Kidney (tissue), 14 donors: ENCODE measurements around the gene TMPRSS4. TPM values are rescaled to one million over a fixed set of nuclear protein-coding genes. Genes with fewer than 3 reads are reported as not detected.

Source experiments
- DNase-seq, 5 donors: peaks; one replicate each; pipeline ENCODE4 v3.0.0-alpha.2; 2013 to 2020
- FAIRE-seq: peaks from 2 replicates; lab custom pipeline; 2012; peaks lifted over from hg19 to GRCh38; lab: Jason Lieb, UNC
- H3K27ac ChIP-seq, 2 donors: one replicate each; pipeline ENCODE4 v1.7.0; 2013; ENCODE audit warnings: low read depth in 2 of 2, low read length in 2 of 2, inconsistent platforms in 1 of 2
- H3K27me3 ChIP-seq: one replicate; pipeline ENCODE4 v1.7.1; 2013; ENCODE audit warnings: low read length, inconsistent platforms; ENCODE audit not compliant: control insufficient read depth, insufficient read depth
- H3K36me3 ChIP-seq, 3 donors: one replicate each; pipeline versions ENCODE4 v1.7.0 to v1.7.1; 2013; ENCODE audit warnings: low read length in 3 of 3, control low read depth in 1 of 3, inconsistent platforms in 1 of 3; ENCODE audit not compliant: insufficient read depth in 3 of 3, control insufficient read depth in 2 of 3
- H3K4me1 ChIP-seq, 3 donors: one replicate each; pipeline versions ENCODE4 v1.7.0 to v1.7.1; 2013; ENCODE audit warnings: low read length in 3 of 3, inconsistent platforms in 1 of 3, low read depth in 1 of 3; ENCODE audit not compliant: control insufficient read depth in 2 of 3, insufficient read depth in 2 of 3
- H3K4me3 ChIP-seq, 3 donors: one replicate each; pipeline versions ENCODE4 v1.7.0 to v1.8.1; 2013; ENCODE audit warnings: low read length in 3 of 3, control low read depth in 1 of 3, inconsistent platforms in 1 of 3
- H3K9ac ChIP-seq, 3 donors: one replicate each; pipeline versions ENCODE4 v1.7.0 to v1.7.1; 2013; ENCODE audit warnings: low read length in 3 of 3, control low read depth in 1 of 3, inconsistent platforms in 1 of 3
- H3K9me3 ChIP-seq, 3 donors: one replicate each; pipeline versions ENCODE4 v1.7.0 to v1.7.1; 2013; ENCODE audit warnings: low read length in 3 of 3, control low read depth in 1 of 3, inconsistent platforms in 1 of 3; ENCODE audit not compliant: control insufficient read depth in 2 of 3, insufficient read depth in 1 of 3
- CTCF ChIP-seq: IDR thresholded peaks from 3 replicates; pipeline ENCODE4 v1.5.1; 2012; ENCODE audit warnings: mild to moderate bottlenecking, moderate library complexity, borderline replicate concordance; ENCODE audit not compliant: insufficient read depth; ENCODE audit errors: extremely low read depth
- intact Hi-C: fragments of 100-400 bp; cut with DNase I; formaldehyde crosslinking; loops from one replicate; pipeline ENCODE4 v1.11.1; 2022
- polyA plus RNA-seq: library from polyadenylated mRNA; stranded (reverse); fragments of 350-450 nt; fragmentation: Illumina TruSeq; extraction: RNeasy Lipid Tissue Mini Kit (QIAGEN cat#74804); gene quantifications from one replicate; pipeline ENCODE4 v1.2.3, GENCODE V29; 2014; ENCODE audit warnings: low read depth, low replicate concordance; ENCODE audit not compliant: insufficient read depth
- total RNA-seq: library from RNA; stranded (reverse); fragmentation: NEBNext Ultra II Directional; extraction: Animal tissue kit (Norgen Biotek cat#: 25700); gene quantifications from one replicate; pipeline ENCODE4 v1.2.1, GENCODE V29; 2021
- donor health status: control.
- donor health status: control.
- donor health status: control.
- donor health status: control.
- donor health status: control.
- donor health status: DM: yes; HTN: yes; CAD: no.
- donor health status: Normal renal cell carcinoma (clear cell type).

TMPRSS4 gene
- total and polyA plus RNA-seq, 2 donors from 2014 or later: 27.8 to 234 TPM

- Histone ChIP-seq H3K27me3 (no peaks in the 10 kb centered on the region), H3K4me1 (peaks cover 0 to 2% (median 0%) of the 10 kb centered on the region in 3 donors), H3K9ac (no peak overlapping the region), H3K9me3 (no peaks in the 10 kb centered on the region), H3K27ac (no peak overlapping the region), H3K36me3 (no peaks in the 10 kb centered on the region), H3K4me3 (no peak overlapping the region)
- FAIRE-seq: no peak
- DNase-seq: no peak
- no peak for TF ChIP-seq CTCF
- intact Hi-C loops: no loop called here
Observed at GRCh38 chr11:118048472-118049370, 28.2 kb upstream of the TMPRSS4 start.

- no peak overlapping the region for H3K27ac ChIP-seq
- no peaks in the 10 kb centered on the region for H3K9me3 ChIP-seq
- FAIRE-seq (no peak), DNase-seq (no peak)
- intact Hi-C loops: loop anchor here (10.0 kb wide), 1 partner anchor 205 kb away; no protein-coding TSS in a partner anchor
- H3K4me3 ChIP-seq: no peak overlapping the region
- no peak for TF ChIP-seq CTCF
- no peak overlapping the region for H3K9ac ChIP-seq
- no peaks in the 10 kb centered on the region for H3K27me3 ChIP-seq
- peaks cover 0 to 2% (median 0%) of the 10 kb centered on the region in 3 donors for H3K4me1 ChIP-seq
- H3K36me3 ChIP-seq: no peaks in the 10 kb centered on the region
Observed at GRCh38 chr11:118049771-118050170, 27.1 kb upstream of the TMPRSS4 start.

- Histone ChIP-seq H3K27me3 (no peaks in the 10 kb centered on the region), H3K36me3 (no peaks in the 10 kb centered on the region), H3K9me3 (no peaks in the 10 kb centered on the region), H3K27ac (no peak overlapping the region), H3K4me3 (no peak overlapping the region), H3K4me1 (peaks cover 0 to 2% (median 0%) of the 10 kb centered on the region in 3 donors), H3K9ac (no peak overlapping the region)
- intact Hi-C loops: loop anchor here (10.0 kb wide), 1 partner anchor 206 kb away; no protein-coding TSS in a partner anchor
- TF ChIP-seq CTCF: no peak
- FAIRE-seq (no peak), DNase-seq (no peak)
Observed at GRCh38 chr11:118050208-118050891, 26.5 kb upstream of the TMPRSS4 start.
